NCI-H2081 (cell line): ENCODE measurements around the gene SPG7.

Experiments used
- DNase-seq, 2 experiments: peaks; one replicate each; lab custom pipeline; 2025; lab: John Stamatoyannopoulos, UW

Gene SPG7

GRCh38 chr16:89600427-89600826 lies 92.2 kb downstream of the SPG7 start:
- DNase-seq, result no peak

- DNase-seq, result no peak
Measured at GRCh38 chr16:89600956-89601355, 92.8 kb downstream of the SPG7 start.

- no peak for DNase-seq
Measured at GRCh38 chr16:89601906-89602272, 93.7 kb downstream of the SPG7 start.

- DNase-seq, result peak in 1 of 2 experiments; percentile 34
Measured at GRCh38 chr16:89602273-89602951, 94.2 kb downstream of the SPG7 start.

GRCh38 chr16:89602952-89603590 lies 94.9 kb downstream of the SPG7 start:
- DNase-seq, result no peak

GRCh38 chr16:89604764-89605163 lies 96.6 kb downstream of the SPG7 start:
- DNase-seq, result no peak

- no peak for DNase-seq
Measured at GRCh38 chr16:89605186-89605970, 97.2 kb downstream of the SPG7 start.

- DNase-seq, result no peak
Measured at GRCh38 chr16:89606006-89606405, 97.8 kb downstream of the SPG7 start.
